Right forelimb (tissue), 1 donor: ENCODE data around the gene FGF5.
"Not testable (repeated sequence)": the region's sequence is repeated elsewhere in the genome, so short reads cannot be mapped to it uniquely, and the experiment has no call there.

Experiments used
- DNase-seq: peaks from one replicate; pipeline ENCODE4 v3.0.0-alpha.2; 2018

FGF5 gene

GRCh38 chr4:80254114-80254513 lies 12.3 kb upstream of the FGF5 start:
- DNase-seq: no peak

DNA sequence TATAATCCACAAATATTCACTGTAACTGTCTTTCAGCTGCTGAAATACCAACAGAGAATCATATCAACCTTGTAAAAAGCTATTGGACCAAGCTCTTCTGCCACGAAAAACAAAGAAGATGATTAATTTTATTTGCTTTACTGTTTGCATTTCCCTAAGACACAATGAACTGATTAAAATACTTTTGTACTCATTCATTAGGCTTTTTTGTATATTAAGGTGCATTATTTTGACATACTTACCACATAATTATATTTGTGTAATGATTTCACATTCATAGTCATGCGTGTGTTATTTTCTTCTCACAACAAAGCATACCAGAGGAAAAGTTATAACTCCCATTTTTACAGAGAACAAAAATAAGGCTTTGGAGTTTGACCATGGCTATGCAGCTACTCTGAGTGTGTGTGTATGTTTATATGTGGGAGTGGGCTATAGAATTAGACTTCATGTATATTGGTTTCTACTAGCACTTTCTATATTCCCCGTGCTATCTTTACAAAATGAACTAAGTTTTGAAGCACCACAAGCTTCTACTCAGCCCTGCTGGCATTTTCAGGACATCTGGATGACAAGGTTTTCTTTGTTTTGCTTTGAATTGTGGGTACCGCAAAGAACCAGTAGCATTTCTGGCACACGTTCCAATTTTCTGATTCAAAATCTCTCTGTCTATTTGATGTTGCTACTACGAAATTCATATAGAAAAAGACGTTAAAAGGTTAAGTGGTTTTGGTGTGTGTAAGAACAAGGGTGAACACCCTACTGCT lies 11.0 kb upstream of the FGF5 start:
- no peak for DNase-seq

GRCh38 chr4:80257851-80258250 lies 8.6 kb upstream of the FGF5 start:
- DNase-seq: no peak

DNA sequence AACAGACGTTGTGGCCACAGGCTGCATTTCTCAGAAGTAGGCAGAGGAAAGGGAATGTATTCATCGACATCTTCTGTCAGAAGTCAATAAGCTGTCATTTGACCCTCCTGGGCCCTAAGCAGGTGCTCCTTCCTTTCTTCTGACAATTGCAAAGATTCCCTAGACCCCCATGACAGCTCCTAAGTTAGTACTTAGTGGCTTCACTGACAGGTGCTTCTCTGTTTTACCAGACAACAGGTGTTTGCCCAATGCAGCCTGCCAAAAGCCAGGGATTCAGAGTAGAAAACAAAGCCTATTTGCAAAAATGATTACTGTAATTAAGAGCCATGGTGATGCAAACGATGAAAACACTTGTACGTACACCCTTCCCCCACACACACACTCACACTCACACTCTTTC lies 7.5 kb upstream of the FGF5 start:
- no peak for DNase-seq

- DNase-seq: no peak
Measured at GRCh38 chr4:80259817-80260216, 6.6 kb upstream of the FGF5 start.

GRCh38 chr4:80261989-80262600 lies 4.4 kb upstream of the FGF5 start:
- DNase-seq: no peak

- DNase-seq: no peak
Measured at GRCh38 chr4:80263541-80264351, 2.7 kb upstream of the FGF5 start.

DNA sequence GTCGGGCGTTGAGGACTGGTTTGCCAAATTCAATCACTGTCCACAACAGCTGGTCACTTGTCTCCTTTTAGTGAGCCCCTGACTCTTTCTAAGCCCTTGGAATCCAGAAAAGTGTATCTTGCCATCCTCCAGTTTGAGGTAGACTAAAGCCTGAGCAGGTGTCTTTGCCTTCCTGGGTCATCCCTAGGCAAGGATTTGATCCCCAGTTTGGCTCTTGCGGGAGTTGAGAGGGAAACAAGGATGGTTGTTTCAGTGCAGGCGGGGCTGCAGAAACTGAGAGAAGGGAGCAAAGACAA lies 2.2 kb upstream of the FGF5 start:
- no peak for DNase-seq

DNA sequence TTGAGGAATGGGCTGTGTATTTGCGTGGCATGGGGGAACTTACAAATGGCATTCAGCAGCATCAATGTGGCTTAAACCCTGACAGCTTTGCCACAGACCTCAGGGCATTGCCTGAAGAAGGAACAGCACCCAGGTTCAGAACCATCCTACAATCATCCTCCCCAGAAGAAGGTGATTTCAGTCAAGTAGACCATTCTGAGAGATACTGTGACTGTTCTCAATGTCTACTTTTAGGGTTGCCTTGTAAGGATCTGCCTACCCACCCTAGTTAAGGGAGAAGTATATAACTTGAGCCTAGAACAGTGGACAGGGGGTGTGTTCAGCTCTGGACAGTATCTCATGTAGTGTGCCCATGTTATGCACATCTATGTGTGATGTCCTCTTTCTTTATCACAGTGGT lies 1.6 kb upstream of the FGF5 start:
- DNase-seq: no peak

GRCh38 chr4:80265571-80266252 lies 752 bp upstream of the FGF5 start:
- DNase-seq: no peak

DNA sequence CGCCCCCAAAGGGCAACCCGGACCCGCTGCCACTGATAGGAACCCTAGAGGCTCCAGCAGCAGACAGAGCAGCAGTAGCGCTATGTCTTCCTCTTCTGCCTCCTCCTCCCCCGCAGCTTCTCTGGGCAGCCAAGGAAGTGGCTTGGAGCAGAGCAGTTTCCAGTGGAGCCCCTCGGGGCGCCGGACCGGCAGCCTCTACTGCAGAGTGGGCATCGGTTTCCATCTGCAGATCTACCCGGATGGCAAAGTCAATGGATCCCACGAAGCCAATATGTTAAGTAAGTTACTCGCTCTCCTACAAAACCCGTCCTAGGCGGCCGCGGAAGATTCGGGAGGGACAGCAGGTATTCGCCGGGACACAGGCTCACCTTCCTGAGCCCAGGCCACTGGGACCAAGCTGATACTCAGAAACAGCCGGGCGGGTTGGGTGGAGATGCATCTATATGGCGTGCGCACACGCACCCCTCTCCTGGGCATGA lies 477 bp downstream of the FGF5 start:
- DNase-seq: peak; percentile 51

DNA sequence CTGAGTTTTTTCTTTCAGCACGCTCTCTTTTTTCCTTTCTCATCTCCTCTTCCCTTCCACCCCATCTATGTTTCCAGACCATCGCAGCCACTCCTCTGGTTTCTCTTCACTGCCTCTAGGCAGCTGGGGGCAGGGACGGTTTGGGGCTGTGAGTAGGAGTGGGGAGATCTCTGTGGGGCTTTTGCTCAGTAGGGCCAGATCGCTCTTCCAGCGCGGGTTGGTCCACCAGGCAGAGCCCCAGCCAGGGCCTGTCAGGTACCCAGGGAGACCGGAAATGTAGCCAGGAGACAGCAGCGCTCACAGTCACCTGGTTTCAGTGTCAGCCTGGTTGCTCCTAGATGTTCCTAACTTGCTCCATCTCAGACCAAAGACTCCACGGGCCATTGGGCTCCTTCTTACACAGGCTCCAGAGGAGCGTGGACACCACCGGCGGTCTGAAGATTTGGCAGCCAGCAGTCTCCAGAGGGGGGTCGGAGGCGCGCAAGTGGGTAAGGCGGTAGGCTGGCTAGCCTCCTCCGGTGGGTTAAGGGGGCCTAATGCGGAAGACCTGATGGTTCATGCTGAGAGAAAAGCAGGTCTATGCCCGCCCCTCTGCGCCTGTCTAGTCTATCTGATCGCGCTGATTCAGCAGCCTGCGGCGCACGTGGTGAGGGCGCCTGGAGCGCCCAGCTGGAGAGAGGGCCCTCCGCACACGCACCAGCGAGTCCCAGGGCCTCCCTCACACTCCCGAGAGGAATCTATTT lies 1.8 kb downstream of the FGF5 start:
- DNase-seq: no peak

GRCh38 chr4:80268936-80269335 lies 2.5 kb downstream of the FGF5 start:
- no peak for DNase-seq

- no peak for DNase-seq
Measured at GRCh38 chr4:80270321-80270720, 3.9 kb downstream of the FGF5 start.

GRCh38 chr4:80270868-80271267 lies 4.4 kb downstream of the FGF5 start:
- no peak for DNase-seq

DNA sequence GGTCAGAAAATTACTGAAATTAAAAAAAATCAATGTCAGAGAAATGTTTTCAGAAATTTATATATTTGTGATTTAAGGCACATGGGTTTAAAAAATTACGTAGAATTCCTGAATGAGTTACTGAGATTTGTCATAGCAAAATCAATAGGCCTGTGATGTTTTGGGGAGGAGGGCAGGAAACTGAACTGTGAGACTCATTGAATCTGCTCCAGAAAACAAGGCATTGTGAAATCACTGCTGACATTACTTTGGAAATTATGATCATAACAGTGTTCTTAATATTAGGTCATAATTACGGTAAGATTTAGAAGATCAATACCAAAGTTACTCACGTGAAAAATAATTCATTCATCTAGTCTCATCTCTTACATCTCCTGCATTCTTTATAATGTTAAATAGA lies 5.3 kb downstream of the FGF5 start:
- no peak for DNase-seq

DNA sequence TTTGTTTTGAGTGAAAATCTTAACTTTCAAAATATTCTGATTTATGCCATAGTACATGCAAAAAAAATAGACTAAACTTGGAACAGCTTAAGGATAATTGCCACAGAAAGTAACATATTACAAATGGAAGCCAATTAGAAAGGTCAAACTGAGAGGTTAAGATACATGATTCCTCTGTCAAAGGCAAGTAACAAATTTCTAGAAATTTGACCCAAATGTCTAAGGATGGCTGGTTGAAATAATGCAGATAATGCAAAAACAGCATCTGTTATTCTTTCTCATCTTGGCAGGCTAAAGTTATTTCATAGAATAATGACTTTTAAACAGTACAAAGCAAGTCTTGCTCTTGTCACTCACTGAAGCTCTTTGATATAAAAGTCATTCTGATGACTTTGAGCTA lies 10.5 kb downstream of the FGF5 start:
- DNase-seq: no peak

GRCh38 chr4:80279751-80280150 lies 13.3 kb downstream of the FGF5 start:
- DNase-seq: no peak

DNA sequence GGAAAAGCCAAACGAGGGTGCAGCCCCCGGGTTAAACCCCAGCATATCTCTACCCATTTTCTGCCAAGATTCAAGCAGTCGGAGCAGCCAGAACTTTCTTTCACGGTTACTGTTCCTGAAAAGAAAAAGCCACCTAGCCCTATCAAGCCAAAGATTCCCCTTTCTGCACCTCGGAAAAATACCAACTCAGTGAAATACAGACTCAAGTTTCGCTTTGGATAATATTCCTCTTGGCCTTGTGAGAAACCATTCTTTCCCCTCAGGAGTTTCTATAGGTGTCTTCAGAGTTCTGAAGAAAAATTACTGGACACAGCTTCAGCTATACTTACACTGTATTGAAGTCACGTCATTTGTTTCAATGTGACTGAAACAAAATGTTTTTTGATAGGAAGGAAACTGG lies 20.0 kb downstream of the FGF5 start:
- no peak for DNase-seq

DNA sequence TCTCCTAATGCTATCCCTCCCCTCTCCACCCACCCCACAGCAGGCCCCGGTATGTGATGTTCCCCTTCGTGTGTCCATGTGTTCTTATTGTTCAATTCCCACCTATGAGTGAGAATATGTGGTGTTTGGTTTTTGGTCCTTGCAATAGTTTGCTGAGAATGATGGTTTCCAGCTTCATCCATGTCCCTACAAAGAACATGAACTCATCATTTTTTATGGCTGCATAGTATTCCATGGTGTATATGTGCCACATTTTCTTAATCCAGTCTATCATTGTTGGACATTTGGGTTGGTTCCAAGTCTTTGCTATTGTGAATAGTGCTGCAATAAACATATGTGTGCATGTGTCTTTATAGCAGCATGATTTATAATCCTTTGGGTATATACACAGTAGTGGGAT lies 24.2 kb downstream of the FGF5 start:
- DNase-seq: not testable (repeated sequence)

GRCh38 chr4:80294206-80294605 lies 27.7 kb downstream of the FGF5 start:
- no peak for DNase-seq

DNA sequence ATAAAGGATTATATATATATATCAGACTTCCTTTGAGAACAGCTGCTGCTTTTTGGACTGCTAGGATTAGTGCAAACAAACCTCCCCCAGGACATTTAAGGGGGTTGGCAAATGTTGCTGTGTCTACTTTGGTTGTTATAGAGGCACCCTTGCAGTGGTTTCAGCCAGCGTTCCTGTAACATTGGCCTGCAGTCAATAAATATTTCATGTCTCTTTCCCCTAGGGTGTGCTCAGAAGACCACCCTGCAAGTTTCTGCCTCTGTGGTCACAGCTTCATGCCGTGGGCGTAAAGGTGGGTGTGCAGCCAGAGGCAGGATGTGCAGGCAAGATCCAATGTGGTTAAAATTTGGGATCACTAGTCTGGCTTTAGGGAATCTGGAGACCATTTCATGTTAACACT lies 28.9 kb downstream of the FGF5 start:
- DNase-seq: no peak

DNA sequence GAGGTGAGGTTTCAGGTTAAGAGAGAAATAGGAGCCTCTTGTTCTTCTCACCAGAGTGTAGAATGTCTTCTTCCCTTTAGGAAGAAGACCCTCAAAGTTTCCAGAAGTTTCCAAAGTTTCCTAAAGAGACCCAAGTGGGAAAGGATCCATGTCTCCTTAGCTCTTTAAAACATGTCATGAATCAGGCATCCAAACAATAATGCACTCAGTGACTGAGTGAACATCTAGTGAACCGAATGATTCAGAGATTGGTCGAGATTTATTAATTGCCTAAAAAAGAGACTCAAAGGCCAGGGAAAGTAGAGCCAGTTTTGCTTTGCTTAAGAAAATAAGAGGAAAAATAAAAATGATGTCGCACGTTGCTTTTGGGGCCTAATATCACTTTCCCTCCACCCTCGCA lies 29.4 kb downstream of the FGF5 start:
- no peak for DNase-seq
